Measurements from ENCODE around the gene AUTS2.

- TF ChIP-seq POLR2AphosphoS5 (IDR thresholded peaks at IDR 0.05; ENCODE audit: low read depth, low read length) (no peak), CHD2 (IDR thresholded peaks at IDR 0.05; ENCODE audit: low read length) (no peak), SRF (IDR thresholded peaks at IDR 0.05; ENCODE audit: low read depth, low read length) (no peak)
Observed at GRCh38 chr7:69858471-69858870, 260.2 kb downstream of the AUTS2 start.
